Liver (tissue), 9 donors: ENCODE measurements around the gene ACMSD. TPM values are rescaled to one million over a fixed set of nuclear protein-coding genes. Genes with fewer than 3 reads are reported as not detected.

Experiments used
- DNase-seq: peaks from one replicate; pipeline ENCODE4 v3.0.0-alpha.2; 2017; ENCODE audit warnings: low spot score
- H3K27ac ChIP-seq, 2 donors: one replicate each; pipeline ENCODE4 v1.7.0; 2013; ENCODE audit warnings: inconsistent platforms in 2 of 2, low read length in 2 of 2, control low read depth in 1 of 2, low read depth in 1 of 2, mild to moderate bottlenecking in 1 of 2
- H3K27me3 ChIP-seq, 4 donors: one replicate each; pipeline versions ENCODE4 v1.6.1 to v1.7.0; 2013; ENCODE audit warnings: low read length in 3 of 4, inconsistent platforms in 1 of 4, mild to moderate bottlenecking in 1 of 4, moderate library complexity in 1 of 4; ENCODE audit not compliant: control insufficient read depth in 4 of 4, insufficient read depth in 4 of 4
- H3K36me3 ChIP-seq, 4 donors: one replicate each; pipeline versions ENCODE4 v1.6.1 to v1.7.0; 2013; ENCODE audit warnings: low read length in 3 of 4, mild to moderate bottlenecking in 3 of 4, low read depth in 1 of 4, moderate library complexity in 1 of 4; ENCODE audit not compliant: control insufficient read depth in 4 of 4, insufficient read depth in 3 of 4
- H3K4me1 ChIP-seq, 4 donors: one replicate each; pipeline versions ENCODE4 v1.6.1 to v1.7.0; 2013; ENCODE audit warnings: low read length in 3 of 4, mild to moderate bottlenecking in 3 of 4, moderate library complexity in 1 of 4; ENCODE audit not compliant: control insufficient read depth in 4 of 4, insufficient read depth in 4 of 4
- H3K4me3 ChIP-seq, 3 donors: one replicate each; pipeline versions ENCODE4 v1.6.1 to v1.7.0; 2013; ENCODE audit warnings: low read length in 3 of 3, control low read depth in 1 of 3, low read depth in 1 of 3, mild to moderate bottlenecking in 1 of 3
- H3K9ac ChIP-seq, 2 donors: one replicate each; pipeline ENCODE4 v1.7.0; 2013; ENCODE audit warnings: low read length in 2 of 2, mild to moderate bottlenecking in 2 of 2, moderate library complexity in 2 of 2, control low read depth in 1 of 2, low read depth in 1 of 2
- H3K9me3 ChIP-seq, 4 donors: one replicate each; pipeline versions ENCODE4 v1.6.1 to v1.7.0; 2013; ENCODE audit warnings: low read length in 3 of 4; ENCODE audit not compliant: control insufficient read depth in 4 of 4
- EGR1 ChIP-seq, 2 donors: IDR thresholded peaks; 2 replicates each; pipeline ENCODE4 v1.6.1; 2016 to 2018; ENCODE audit warnings: antibody characterized with exemption in 2 of 2, low read depth in 2 of 2
- FOXA1 ChIP-seq: IDR thresholded peaks from 2 replicates; pipeline ENCODE4 v1.6.1; 2016; ENCODE audit warnings: antibody characterized with exemption
- FOXA2 ChIP-seq: IDR thresholded peaks from 2 replicates; pipeline ENCODE4 v1.6.1; 2016; ENCODE audit warnings: antibody characterized with exemption
- GABPA ChIP-seq, 2 donors: IDR thresholded peaks in 1 of 2; conservative IDR thresholded peaks in 1 of 2; 2 replicates each; pipeline ENCODE4 v1.6.1; 2016; ENCODE audit warnings: antibody characterized with exemption in 2 of 2, mild to moderate bottlenecking in 1 of 2, moderate library complexity in 1 of 2
- HNF4A ChIP-seq, 2 donors: conservative IDR thresholded peaks; 2 replicates each; pipeline ENCODE4 v1.6.1; 2016; ENCODE audit warnings: antibody characterized with exemption in 2 of 2, mild to moderate bottlenecking in 2 of 2
- HNF4G ChIP-seq: IDR thresholded peaks from 2 replicates; pipeline ENCODE4 v1.6.1; 2016; ENCODE audit warnings: antibody characterized with exemption
- JUND ChIP-seq, 2 donors: IDR thresholded peaks; 2 replicates each; pipeline ENCODE4 v1.6.1; 2016; ENCODE audit warnings: antibody characterized with exemption in 2 of 2
- MAX ChIP-seq: IDR thresholded peaks from 2 replicates; pipeline ENCODE4 v1.6.1; 2016; ENCODE audit warnings: antibody characterized with exemption
- NR2F2 ChIP-seq: IDR thresholded peaks from 2 replicates; pipeline ENCODE4 v1.6.1; 2016; ENCODE audit warnings: antibody characterized with exemption
- RAD21 ChIP-seq, 2 donors: IDR thresholded peaks; 2 replicates each; pipeline ENCODE4 v1.6.1; 2016; ENCODE audit warnings: antibody characterized with exemption in 2 of 2, mild to moderate bottlenecking in 2 of 2
- RXRA ChIP-seq, 2 donors: IDR thresholded peaks; 2 replicates each; pipeline ENCODE4 v1.6.1; 2017 to 2018; ENCODE audit warnings: antibody characterized with exemption in 2 of 2, mild to moderate bottlenecking in 1 of 2
- SP1 ChIP-seq: IDR thresholded peaks from 2 replicates; pipeline ENCODE4 v1.6.1; 2018; ENCODE audit warnings: antibody characterized with exemption, mild to moderate bottlenecking
- TAF1 ChIP-seq: conservative IDR thresholded peaks from 2 replicates; pipeline ENCODE4 v1.6.1; 2016; ENCODE audit warnings: antibody characterized with exemption, mild to moderate bottlenecking
- YY1 ChIP-seq: IDR thresholded peaks from 2 replicates; pipeline ENCODE4 v1.6.1; 2016; ENCODE audit warnings: antibody characterized with exemption, mild to moderate bottlenecking
- ZBTB33 ChIP-seq: IDR thresholded peaks from 2 replicates; pipeline ENCODE4 v1.6.1; 2016; ENCODE audit warnings: antibody characterized with exemption
- WGBS: extraction: QIAGEN DNeasy Blood & Tissue Kit; methylation state at CpG from one replicate; pipeline ENCODE4 v1.1.7; 2013; 5-methylcytosine and 5-hydroxymethylcytosine counted together
- polyA plus RNA-seq, 2 donors: library from polyadenylated mRNA; stranded (reverse) in 1 of 2; unstranded in 1 of 2; fragments of 200-250 nt in 1 of 2; fragments of >200 nt in 1 of 2; fragmentation: Nextera tagmentation in 1 of 2; extraction: Ambion mirVana in 1 of 2; gene quantifications; one replicate each; pipeline versions ENCODE4 v1.2.1 to v1.2.3, GENCODE V29; 2013 to 2015
- total RNA-seq, 2 donors: library from RNA; depleted of rRNA; stranded (reverse); fragments of >200 nt; gene quantifications; one replicate each; pipeline ENCODE4 v1.2.3, GENCODE V29; 2014
- TF ChIP-seq, protein P1 (sequence below): fragments of 150-350 bp; IDR thresholded peaks from 2 replicates; pipeline ENCODE4 v1.5.1; 2017; ENCODE audit warnings: improper control_type of control experiment, low read depth, low read length; ENCODE audit not compliant: missing input control
- TF ChIP-seq, protein P2 (sequence below): IDR thresholded peaks from 2 replicates; pipeline ENCODE4 v1.6.1; 2016; ENCODE audit warnings: antibody characterized with exemption, mild to moderate bottlenecking
- TF ChIP-seq, protein P3 (sequence below): IDR thresholded peaks from 2 replicates; pipeline ENCODE4 v1.6.1; 2016; ENCODE audit warnings: antibody characterized with exemption
- donor health status: healthy.
- donor health status: healthy.
- donor health status: healthy.
- donor health status: healthy.
- donor health status: healthy.

The ACMSD gene
- total and polyA plus RNA-seq, 4 donors: 11.9 to 91.4 (median 75.8) TPM

GRCh38 chr2:134792186-134792585 lies 46.2 kb upstream of the ACMSD start:
- Histone ChIP-seq H3K36me3 (no peaks in the 10 kb centered on the region), H3K9me3 (peaks cover 0 to 2% (median 0%) of the 10 kb centered on the region in 4 donors), H3K4me1 (no peaks in the 10 kb centered on the region), H3K27ac (no peak overlapping the region), H3K9ac (no peak overlapping the region), H3K27me3 (no peaks in the 10 kb centered on the region), H3K4me3 (no peak overlapping the region)
- no peak for TF ChIP-seq HNF4A (conservative IDR thresholded peaks at IDR 0.05)
- no peak for TF ChIP-seq HNF4G
- no peak for TF ChIP-seq SP1
- no peak for TF ChIP-seq FOXA2
- no peak for TF ChIP-seq ZBTB33
- no peak for TF ChIP-seq NR2F2
- TF ChIP-seq, protein P1, sequence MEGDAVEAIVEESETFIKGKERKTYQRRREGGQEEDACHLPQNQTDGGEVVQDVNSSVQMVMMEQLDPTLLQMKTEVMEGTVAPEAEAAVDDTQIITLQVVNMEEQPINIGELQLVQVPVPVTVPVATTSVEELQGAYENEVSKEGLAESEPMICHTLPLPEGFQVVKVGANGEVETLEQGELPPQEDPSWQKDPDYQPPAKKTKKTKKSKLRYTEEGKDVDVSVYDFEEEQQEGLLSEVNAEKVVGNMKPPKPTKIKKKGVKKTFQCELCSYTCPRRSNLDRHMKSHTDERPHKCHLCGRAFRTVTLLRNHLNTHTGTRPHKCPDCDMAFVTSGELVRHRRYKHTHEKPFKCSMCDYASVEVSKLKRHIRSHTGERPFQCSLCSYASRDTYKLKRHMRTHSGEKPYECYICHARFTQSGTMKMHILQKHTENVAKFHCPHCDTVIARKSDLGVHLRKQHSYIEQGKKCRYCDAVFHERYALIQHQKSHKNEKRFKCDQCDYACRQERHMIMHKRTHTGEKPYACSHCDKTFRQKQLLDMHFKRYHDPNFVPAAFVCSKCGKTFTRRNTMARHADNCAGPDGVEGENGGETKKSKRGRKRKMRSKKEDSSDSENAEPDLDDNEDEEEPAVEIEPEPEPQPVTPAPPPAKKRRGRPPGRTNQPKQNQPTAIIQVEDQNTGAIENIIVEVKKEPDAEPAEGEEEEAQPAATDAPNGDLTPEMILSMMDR: no peak
- no peak for TF ChIP-seq RAD21 (IDR thresholded peaks at IDR 0.05)
- TF ChIP-seq GABPA (IDR thresholded peaks at IDR 0.05 in 1 of 2, conservative IDR thresholded peaks at IDR 0.05 in 1 of 2): no peak
- TF ChIP-seq, protein P2, sequence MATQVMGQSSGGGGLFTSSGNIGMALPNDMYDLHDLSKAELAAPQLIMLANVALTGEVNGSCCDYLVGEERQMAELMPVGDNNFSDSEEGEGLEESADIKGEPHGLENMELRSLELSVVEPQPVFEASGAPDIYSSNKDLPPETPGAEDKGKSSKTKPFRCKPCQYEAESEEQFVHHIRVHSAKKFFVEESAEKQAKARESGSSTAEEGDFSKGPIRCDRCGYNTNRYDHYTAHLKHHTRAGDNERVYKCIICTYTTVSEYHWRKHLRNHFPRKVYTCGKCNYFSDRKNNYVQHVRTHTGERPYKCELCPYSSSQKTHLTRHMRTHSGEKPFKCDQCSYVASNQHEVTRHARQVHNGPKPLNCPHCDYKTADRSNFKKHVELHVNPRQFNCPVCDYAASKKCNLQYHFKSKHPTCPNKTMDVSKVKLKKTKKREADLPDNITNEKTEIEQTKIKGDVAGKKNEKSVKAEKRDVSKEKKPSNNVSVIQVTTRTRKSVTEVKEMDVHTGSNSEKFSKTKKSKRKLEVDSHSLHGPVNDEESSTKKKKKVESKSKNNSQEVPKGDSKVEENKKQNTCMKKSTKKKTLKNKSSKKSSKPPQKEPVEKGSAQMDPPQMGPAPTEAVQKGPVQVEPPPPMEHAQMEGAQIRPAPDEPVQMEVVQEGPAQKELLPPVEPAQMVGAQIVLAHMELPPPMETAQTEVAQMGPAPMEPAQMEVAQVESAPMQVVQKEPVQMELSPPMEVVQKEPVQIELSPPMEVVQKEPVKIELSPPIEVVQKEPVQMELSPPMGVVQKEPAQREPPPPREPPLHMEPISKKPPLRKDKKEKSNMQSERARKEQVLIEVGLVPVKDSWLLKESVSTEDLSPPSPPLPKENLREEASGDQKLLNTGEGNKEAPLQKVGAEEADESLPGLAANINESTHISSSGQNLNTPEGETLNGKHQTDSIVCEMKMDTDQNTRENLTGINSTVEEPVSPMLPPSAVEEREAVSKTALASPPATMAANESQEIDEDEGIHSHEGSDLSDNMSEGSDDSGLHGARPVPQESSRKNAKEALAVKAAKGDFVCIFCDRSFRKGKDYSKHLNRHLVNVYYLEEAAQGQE: no peak
- no peak for TF ChIP-seq TAF1
- no peak for TF ChIP-seq EGR1 (IDR thresholded peaks at IDR 0.05; ENCODE audit: low read depth in 2 of 2)
- TF ChIP-seq RXRA (IDR thresholded peaks at IDR 0.05): no peak
- TF ChIP-seq, protein P3, sequence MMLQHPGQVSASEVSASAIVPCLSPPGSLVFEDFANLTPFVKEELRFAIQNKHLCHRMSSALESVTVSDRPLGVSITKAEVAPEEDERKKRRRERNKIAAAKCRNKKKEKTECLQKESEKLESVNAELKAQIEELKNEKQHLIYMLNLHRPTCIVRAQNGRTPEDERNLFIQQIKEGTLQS: no peak
- no peak for TF ChIP-seq JUND (IDR thresholded peaks at IDR 0.05)
- no peak for TF ChIP-seq FOXA1
- no peak for TF ChIP-seq MAX
- TF ChIP-seq YY1: no peak
- DNase-seq: no peak
- 87% methylated on average over 4 of the region's 4 CpGs for WGBS
